GM19351 (cell line): ENCODE data around the gene PSMA7.
"Not testable (repeated sequence)": the region's sequence is repeated elsewhere in the genome, so short reads cannot be mapped to it uniquely, and the experiment has no call there.

Experiments used
- ATAC-seq: cut with Tn5 transposase; IDR thresholded peaks from one replicate; pipeline ENCODE4 v1.9.1; 2021; ENCODE audit warnings: mild to moderate bottlenecking, moderate library complexity; ENCODE audit not compliant: unreplicated experiment

Gene PSMA7

GRCh38 chr20:62120990-62121775, 22.0 kb downstream of the PSMA7 start:
- peak; percentile 7 for ATAC-seq

DNA sequence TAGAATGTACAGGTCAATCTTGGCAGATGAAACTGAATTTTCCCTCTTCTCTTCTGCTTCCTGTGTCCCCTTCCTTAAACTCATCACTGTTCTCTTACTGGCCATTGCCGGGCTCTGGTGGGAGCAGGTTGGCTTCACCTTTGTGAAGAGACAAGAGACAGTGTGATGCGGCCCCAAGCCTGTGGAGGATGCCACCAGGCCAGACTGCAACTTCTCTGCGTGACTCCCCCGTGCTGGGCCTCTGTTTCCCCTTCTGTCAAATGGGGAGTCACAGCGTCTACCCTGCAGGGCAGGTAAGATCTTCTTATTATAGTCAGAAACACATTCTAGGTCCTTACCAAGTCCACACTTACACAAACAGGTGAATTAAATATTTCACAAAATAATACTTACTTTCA, 22.8 kb downstream of the PSMA7 start:
- no peak for ATAC-seq

GRCh38 chr20:62119591-62120364, 23.4 kb downstream of the PSMA7 start:
- ATAC-seq: no peak

GRCh38 chr20:62119115-62119514, 24.1 kb downstream of the PSMA7 start:
- no peak for ATAC-seq

GRCh38 chr20:62118113-62119043, 24.8 kb downstream of the PSMA7 start:
- no peak for ATAC-seq

- no peak for ATAC-seq
Measured at GRCh38 chr20:62117658-62118057, 25.5 kb downstream of the PSMA7 start.

DNA sequence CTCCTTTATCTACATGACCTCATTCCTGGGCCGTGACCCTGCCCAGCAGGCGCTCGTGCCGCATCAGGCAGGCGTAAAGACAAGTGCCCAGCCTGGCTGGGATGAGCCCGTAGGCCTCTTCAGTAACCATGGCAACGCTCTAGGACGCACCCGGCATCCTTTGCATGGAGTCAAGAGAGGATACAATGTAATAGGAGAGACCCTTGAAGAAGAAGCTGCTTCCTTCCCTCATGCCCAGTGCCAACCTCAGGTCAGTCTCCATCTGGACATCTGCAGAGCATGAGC, 25.9 kb downstream of the PSMA7 start:
- ATAC-seq: no peak

- ATAC-seq: no peak
Measured at GRCh38 chr20:62116558-62117361, 26.4 kb downstream of the PSMA7 start.

DNA sequence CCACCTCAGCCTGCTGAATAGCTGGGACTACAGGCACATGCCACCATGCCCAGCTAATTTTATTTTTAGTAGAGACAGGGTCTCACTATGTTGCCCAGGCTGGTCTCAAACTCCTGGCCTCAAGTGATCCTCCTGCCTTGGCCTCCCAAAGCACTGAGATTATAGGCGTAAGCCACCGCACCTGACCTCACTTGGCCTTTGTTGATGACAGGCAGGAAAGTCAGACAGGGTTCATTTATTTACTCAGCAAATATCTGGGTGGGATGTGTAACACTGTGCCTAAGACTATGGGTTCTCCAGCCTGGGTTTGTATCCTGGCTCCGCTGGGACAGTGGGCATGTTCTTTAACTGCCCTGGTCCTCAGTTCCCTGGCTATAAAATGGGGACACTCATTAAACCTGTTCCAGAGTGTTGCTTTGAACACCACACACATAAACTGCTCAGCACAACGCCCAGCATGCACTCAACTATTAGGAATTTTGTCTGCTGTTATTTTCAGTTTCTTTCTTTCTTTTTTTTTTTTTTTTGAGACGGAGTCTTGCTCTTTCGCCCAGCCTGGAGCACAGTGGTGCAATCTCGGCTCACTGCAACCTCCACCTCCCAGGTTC, 27.3 kb downstream of the PSMA7 start:
- not testable (repeated sequence) for ATAC-seq

GRCh38 chr20:62114894-62115293, 28.3 kb downstream of the PSMA7 start:
- no peak for ATAC-seq

DNA sequence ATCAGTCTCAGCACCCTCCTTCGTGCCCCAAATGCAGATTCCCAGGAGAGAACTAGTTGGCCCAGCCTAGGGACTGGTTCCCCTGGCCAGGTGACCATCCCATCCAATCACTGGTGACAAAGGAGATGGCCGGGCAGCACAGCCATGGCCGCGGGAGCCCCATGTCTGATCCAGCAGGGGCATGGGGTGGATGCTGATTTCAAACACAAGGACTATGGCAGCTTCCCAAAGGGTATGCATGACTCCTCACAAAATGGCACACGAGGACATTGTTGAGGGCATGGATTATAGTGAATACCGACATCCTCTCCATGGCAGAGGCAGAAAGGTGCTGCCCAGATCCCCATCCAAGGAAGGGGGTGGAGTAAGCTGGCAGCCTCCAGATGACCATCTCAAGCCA, 30.8 kb downstream of the PSMA7 start:
- no peak for ATAC-seq

DNA sequence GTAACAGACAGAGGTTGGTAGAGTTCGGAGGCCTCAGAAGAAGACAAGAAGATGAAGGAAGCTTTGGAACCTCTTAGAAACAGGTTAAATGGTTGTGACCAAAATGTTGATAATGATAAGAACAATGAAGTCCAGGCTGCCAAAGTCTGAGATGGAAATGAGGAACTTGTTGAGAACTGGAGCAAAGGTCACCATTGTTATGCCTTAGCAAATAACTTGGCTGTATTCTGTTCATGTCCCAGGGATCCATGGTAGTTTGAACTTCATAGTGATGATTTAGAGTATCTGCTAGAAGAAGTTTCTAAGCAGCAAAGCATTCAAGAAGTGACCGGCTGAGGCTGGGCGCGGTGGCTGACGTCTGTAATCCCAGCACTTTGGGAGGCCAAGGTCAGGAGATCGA, 32.0 kb downstream of the PSMA7 start:
- no peak for ATAC-seq

GRCh38 chr20:62105592-62105991, 37.6 kb downstream of the PSMA7 start:
- no peak for ATAC-seq

- ATAC-seq: no peak
Measured at GRCh38 chr20:62104791-62105345, 38.3 kb downstream of the PSMA7 start.

DNA sequence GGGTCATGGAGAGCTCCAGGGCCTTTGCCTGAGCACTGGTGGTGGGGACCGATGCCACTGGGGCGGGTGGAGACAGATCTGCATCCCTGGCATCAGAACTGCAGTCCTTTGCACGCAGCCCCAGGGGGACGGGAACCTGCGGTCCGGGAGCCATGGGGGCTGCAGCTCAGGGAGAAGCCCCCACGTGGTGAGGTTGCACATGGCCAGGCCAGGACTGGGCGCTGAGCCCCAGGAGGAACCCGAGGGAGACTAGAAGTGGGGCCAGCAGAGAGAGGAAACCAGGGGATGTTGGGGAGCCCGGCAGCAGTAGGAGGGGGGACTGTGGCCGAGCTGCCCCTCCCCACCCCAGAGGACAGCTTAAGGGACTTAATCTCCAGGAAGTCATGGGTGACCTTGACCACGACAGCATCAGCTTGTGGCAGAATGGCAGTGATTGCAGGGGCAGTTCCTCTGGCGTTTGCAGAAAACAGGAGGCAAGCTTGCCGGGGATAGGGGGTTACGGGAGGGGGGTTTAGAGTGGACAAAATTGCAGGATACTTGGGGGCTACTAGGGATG, 38.9 kb downstream of the PSMA7 start:
- ATAC-seq: no peak

- ATAC-seq: no peak
Measured at GRCh38 chr20:62103508-62104233, 39.5 kb downstream of the PSMA7 start.

- no peak for ATAC-seq
Measured at GRCh38 chr20:62101078-62101477, 42.1 kb downstream of the PSMA7 start.

- ATAC-seq: no peak
Measured at GRCh38 chr20:62097881-62098407, 45.2 kb downstream of the PSMA7 start.
